OCI-LY1 (cell line): Measurements from ENCODE around the gene PPARGC1A.

ENCODE experiments used
- H2AFZ ChIP-seq: fragments of 200-600 bp; sonication (generic), shearing (Covaris generic); 2 replicates; pipeline ENCODE4 v1.6.0; 2014; ENCODE audit warnings: antibody characterized with exemption, mild to moderate bottlenecking, low read length
- H3F3A ChIP-seq: fragments of 200-600 bp; sonication (generic), shearing (Covaris generic); 2 replicates; pipeline ENCODE4 v1.6.0; 2014; ENCODE audit warnings: mild to moderate bottlenecking, antibody characterized with exemption, low read length, moderate library complexity; ENCODE audit not compliant: insufficient read depth
- H3K27ac ChIP-seq: fragments of 200-600 bp; sonication (generic); 2 replicates; pipeline ENCODE4 v1.5.1; 2014; ENCODE audit warnings: low read length, mixed run types, mild to moderate bottlenecking, low read depth; ENCODE audit not compliant: poor library complexity, severe bottlenecking
- H3K27me3 ChIP-seq: fragments of 200-600 bp; sonication (generic); 2 replicates; pipeline ENCODE4 v1.6.0; 2014; ENCODE audit warnings: antibody characterized with exemption, mild to moderate bottlenecking, low read length, moderate library complexity; ENCODE audit not compliant: insufficient read depth
- H3K36me3 ChIP-seq: fragments of 200-600 bp; sonication (generic); 2 replicates; pipeline ENCODE4 v1.6.1; 2014; ENCODE audit warnings: mild to moderate bottlenecking, antibody characterized with exemption, low read length, moderate library complexity, mixed read lengths; ENCODE audit not compliant: insufficient read depth
- H3K4me1 ChIP-seq: fragments of 200-600 bp; sonication (generic); 2 replicates; pipeline ENCODE4 v1.5.1; 2014; ENCODE audit warnings: mild to moderate bottlenecking, low read length, moderate library complexity; ENCODE audit not compliant: insufficient read depth, severe bottlenecking
- H3K4me2 ChIP-seq: fragments of 200-600 bp; sonication (generic), shearing (Covaris generic); 2 replicates; pipeline ENCODE4 v1.6.1; 2014; ENCODE audit warnings: low read length
- H3K4me3 ChIP-seq: fragments of 200-600 bp; sonication (generic); 2 replicates; pipeline ENCODE4 v1.5.1; 2014; ENCODE audit warnings: low read length, low read depth, mild to moderate bottlenecking, mixed read lengths; ENCODE audit not compliant: poor library complexity, severe bottlenecking
- H3K79me2 ChIP-seq: fragments of 200-600 bp; shearing (Covaris generic); 2 replicates; pipeline ENCODE4 v1.6.1; 2016; ENCODE audit warnings: mixed run types, low read length, mixed read lengths; ENCODE audit not compliant: insufficient read depth
- H3K9ac ChIP-seq: fragments of 200-600 bp; sonication (generic), shearing (Covaris generic); 2 replicates; pipeline ENCODE4 v1.6.1; 2014; ENCODE audit warnings: mild to moderate bottlenecking, low read length, mixed read lengths
- H3K9me2 ChIP-seq: fragments of 200-600 bp; sonication (generic), shearing (Covaris generic); 2 replicates; pipeline ENCODE4 v1.6.1; 2014; ENCODE audit warnings: low read depth, mild to moderate bottlenecking, low read length, mixed read lengths
- H3K9me3 ChIP-seq: fragments of 200-600 bp; shearing (Covaris generic); 2 replicates; pipeline ENCODE4 v1.6.1; 2014; ENCODE audit warnings: low read length, mixed read lengths
- H4K20me1 ChIP-seq: fragments of 200-600 bp; sonication (generic), shearing (Covaris generic); 2 replicates; pipeline ENCODE4 v1.6.0; 2016; ENCODE audit warnings: mild to moderate bottlenecking, low read length; ENCODE audit not compliant: insufficient read depth
- EZH2 ChIP-seq: fragments of 200-600 bp; sonication (generic), shearing (Covaris generic); IDR thresholded peaks from 2 replicates; pipeline ENCODE4 v1.8.0; 2017; ENCODE audit warnings: borderline replicate concordance, mixed run types, mild to moderate bottlenecking, antibody characterized with exemption, low read length, moderate library complexity, mixed read lengths
- TF ChIP-seq, protein P1 (sequence below): fragments of 200-600 bp; sonication (generic), shearing (Covaris generic); IDR thresholded peaks from 2 replicates; pipeline ENCODE4 v1.5.1; 2017; ENCODE audit warnings: mild to moderate bottlenecking, antibody characterized with exemption, low read length, moderate library complexity, mixed read lengths

The PPARGC1A gene

DNA sequence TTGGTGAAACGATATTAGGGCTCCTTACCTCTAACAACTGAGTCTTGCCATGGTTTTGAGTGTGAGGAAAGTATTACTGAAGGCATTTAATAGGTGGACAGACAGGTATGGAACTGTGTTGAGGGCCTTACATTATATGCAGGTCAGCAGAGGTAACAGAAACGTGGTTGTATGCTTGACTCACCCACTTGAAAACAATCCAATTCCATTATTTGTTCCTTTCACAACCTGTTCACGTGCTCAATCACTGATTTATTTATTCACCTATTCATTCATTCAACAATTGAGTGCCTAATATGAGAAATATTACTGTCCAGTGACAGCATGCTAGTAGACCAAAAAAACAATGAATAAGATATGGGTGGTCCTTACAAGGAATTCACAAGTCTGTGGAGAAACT, 33.3 kb upstream of the PPARGC1A start:
- TF ChIP-seq EZH2: no peak
- Histone ChIP-seq H3K4me1 (no peaks in the 10 kb centered on the region), H3K9ac (no peak overlapping the region), H4K20me1 (no peaks in the 10 kb centered on the region), H3K27ac (no peak overlapping the region), H3K9me3 (no peaks in the 10 kb centered on the region), H3K4me2 (no peak overlapping the region), H3F3A (no peaks in the 10 kb centered on the region), H3K9me2 (no peaks in the 10 kb centered on the region), H3K79me2 (no peaks in the 10 kb centered on the region), H3K27me3 (no peaks in the 10 kb centered on the region), H3K36me3 (no peaks in the 10 kb centered on the region), H2AFZ (no peak overlapping the region), H3K4me3 (no peak overlapping the region)

DNA sequence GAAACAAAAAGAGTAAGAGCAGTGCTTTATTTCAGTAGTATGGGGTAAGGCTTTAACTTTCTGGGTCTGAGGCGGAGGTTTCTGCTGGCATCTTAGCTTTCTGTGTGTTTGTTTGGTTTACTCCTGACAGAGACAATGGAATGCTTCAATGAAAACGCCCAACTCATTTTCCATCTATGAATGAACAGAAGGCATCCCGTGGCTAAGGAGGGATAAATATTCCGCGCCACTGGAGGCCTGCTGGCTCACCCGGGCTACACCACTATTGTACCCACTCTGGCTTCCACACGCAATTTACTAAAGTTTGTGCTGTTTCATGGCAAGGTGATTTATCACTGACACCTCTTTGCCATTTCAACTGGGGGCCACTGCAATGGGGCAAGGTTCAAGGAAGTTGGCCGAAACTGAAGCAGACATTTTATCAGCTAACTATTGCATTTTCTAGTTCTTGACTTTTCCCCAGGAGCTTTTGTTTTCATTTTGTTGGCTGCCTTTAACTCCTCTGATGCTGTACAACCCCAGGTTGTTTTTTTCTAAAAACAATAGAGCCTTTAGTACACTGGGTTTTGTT, 32.8 kb upstream of the PPARGC1A start:
- no peak for TF ChIP-seq EZH2
- TF ChIP-seq, protein P1, sequence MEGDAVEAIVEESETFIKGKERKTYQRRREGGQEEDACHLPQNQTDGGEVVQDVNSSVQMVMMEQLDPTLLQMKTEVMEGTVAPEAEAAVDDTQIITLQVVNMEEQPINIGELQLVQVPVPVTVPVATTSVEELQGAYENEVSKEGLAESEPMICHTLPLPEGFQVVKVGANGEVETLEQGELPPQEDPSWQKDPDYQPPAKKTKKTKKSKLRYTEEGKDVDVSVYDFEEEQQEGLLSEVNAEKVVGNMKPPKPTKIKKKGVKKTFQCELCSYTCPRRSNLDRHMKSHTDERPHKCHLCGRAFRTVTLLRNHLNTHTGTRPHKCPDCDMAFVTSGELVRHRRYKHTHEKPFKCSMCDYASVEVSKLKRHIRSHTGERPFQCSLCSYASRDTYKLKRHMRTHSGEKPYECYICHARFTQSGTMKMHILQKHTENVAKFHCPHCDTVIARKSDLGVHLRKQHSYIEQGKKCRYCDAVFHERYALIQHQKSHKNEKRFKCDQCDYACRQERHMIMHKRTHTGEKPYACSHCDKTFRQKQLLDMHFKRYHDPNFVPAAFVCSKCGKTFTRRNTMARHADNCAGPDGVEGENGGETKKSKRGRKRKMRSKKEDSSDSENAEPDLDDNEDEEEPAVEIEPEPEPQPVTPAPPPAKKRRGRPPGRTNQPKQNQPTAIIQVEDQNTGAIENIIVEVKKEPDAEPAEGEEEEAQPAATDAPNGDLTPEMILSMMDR: no peak
- H3K9ac ChIP-seq: no peak overlapping the region
- H3K9me2 ChIP-seq: no peaks in the 10 kb centered on the region
- H3K36me3 ChIP-seq: no peaks in the 10 kb centered on the region
- H3K79me2 ChIP-seq: no peaks in the 10 kb centered on the region
- H3K27ac ChIP-seq: no peak overlapping the region
- no peaks in the 10 kb centered on the region for H3K9me3 ChIP-seq
- H3K4me2 ChIP-seq: no peak overlapping the region
- H4K20me1 ChIP-seq: no peaks in the 10 kb centered on the region
- no peak overlapping the region for H3K4me3 ChIP-seq
- H3K27me3 ChIP-seq: no peaks in the 10 kb centered on the region
- no peaks in the 10 kb centered on the region for H3K4me1 ChIP-seq
- H3F3A ChIP-seq: no peaks in the 10 kb centered on the region
- H2AFZ ChIP-seq: no peak overlapping the region

DNA sequence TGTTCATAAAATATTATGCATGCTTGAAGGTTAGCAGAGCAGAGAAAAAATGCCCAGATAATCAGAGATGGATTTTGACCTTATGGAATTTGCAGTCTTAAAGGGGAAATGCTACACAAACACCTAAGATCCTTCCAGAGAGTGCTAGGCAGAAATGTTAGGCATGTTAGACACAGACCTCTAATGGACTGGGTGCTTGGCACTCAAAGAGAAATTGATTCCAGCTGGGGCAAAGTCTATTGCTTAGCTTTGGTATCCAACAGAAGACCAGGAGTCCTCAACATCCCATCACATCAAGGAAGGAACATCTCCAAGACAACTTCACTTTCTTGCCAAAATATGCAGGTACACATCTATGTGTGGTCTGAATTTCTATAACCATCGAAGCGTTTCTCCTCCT, 32.2 kb upstream of the PPARGC1A start:
- Histone ChIP-seq H3K27me3 (no peaks in the 10 kb centered on the region), H4K20me1 (no peaks in the 10 kb centered on the region), H3K79me2 (no peaks in the 10 kb centered on the region), H3K9ac (no peak overlapping the region), H3K4me1 (no peaks in the 10 kb centered on the region), H3F3A (no peaks in the 10 kb centered on the region), H3K4me2 (no peak overlapping the region), H3K4me3 (no peak overlapping the region), H3K36me3 (no peaks in the 10 kb centered on the region), H3K27ac (no peak overlapping the region), H3K9me2 (no peaks in the 10 kb centered on the region), H2AFZ (no peak overlapping the region), H3K9me3 (no peaks in the 10 kb centered on the region)
- no peak for TF ChIP-seq EZH2
- TF ChIP-seq, protein P1: no peak

DNA sequence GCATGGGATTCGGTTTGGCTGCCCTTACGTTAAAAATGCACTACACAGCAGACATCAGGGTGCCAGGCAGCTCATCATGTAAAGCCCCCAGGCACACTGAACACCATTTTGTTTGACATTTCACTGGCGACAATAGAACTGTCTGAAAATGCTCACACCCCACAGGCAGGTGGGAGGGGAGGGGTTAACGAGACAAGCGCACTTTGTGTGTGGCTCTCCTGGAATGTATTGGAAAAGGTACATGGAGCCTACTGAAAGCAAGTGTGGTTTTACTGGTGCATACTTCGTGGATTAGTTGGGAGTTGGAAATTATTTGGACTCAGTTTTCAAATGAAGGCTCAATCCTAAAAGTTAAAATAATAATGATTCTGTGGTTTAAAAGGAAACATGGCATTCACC, 31.6 kb upstream of the PPARGC1A start:
- Histone ChIP-seq H3K9me3 (no peaks in the 10 kb centered on the region), H3F3A (no peaks in the 10 kb centered on the region), H3K9me2 (no peaks in the 10 kb centered on the region), H4K20me1 (no peaks in the 10 kb centered on the region), H3K4me2 (no peak overlapping the region), H2AFZ (no peak overlapping the region), H3K27me3 (no peaks in the 10 kb centered on the region), H3K27ac (no peak overlapping the region), H3K79me2 (no peaks in the 10 kb centered on the region), H3K36me3 (no peaks in the 10 kb centered on the region), H3K4me1 (no peaks in the 10 kb centered on the region), H3K9ac (no peak overlapping the region), H3K4me3 (no peak overlapping the region)
- TF ChIP-seq EZH2: no peak
- TF ChIP-seq, protein P1: no peak
